Liver (tissue), 9 donors: ENCODE results near the gene METTL14. TPM values are rescaled to one million over a fixed set of nuclear protein-coding genes. Genes with fewer than 3 reads are reported as not detected.

Source experiments
- DNase-seq: peaks from one replicate; pipeline ENCODE4 v3.0.0-alpha.2; 2017; ENCODE audit warnings: low spot score
- H3K27ac ChIP-seq, 2 donors: one replicate each; pipeline ENCODE4 v1.7.0; 2013; ENCODE audit warnings: inconsistent platforms in 2 of 2, low read length in 2 of 2, control low read depth in 1 of 2, low read depth in 1 of 2, mild to moderate bottlenecking in 1 of 2
- H3K27me3 ChIP-seq, 4 donors: one replicate each; pipeline versions ENCODE4 v1.6.1 to v1.7.0; 2013; ENCODE audit warnings: low read length in 3 of 4, inconsistent platforms in 1 of 4, mild to moderate bottlenecking in 1 of 4, moderate library complexity in 1 of 4; ENCODE audit not compliant: control insufficient read depth in 4 of 4, insufficient read depth in 4 of 4
- H3K36me3 ChIP-seq, 4 donors: one replicate each; pipeline versions ENCODE4 v1.6.1 to v1.7.0; 2013; ENCODE audit warnings: low read length in 3 of 4, mild to moderate bottlenecking in 3 of 4, low read depth in 1 of 4, moderate library complexity in 1 of 4; ENCODE audit not compliant: control insufficient read depth in 4 of 4, insufficient read depth in 3 of 4
- H3K4me1 ChIP-seq, 4 donors: one replicate each; pipeline versions ENCODE4 v1.6.1 to v1.7.0; 2013; ENCODE audit warnings: low read length in 3 of 4, mild to moderate bottlenecking in 3 of 4, moderate library complexity in 1 of 4; ENCODE audit not compliant: control insufficient read depth in 4 of 4, insufficient read depth in 4 of 4
- H3K4me3 ChIP-seq, 3 donors: one replicate each; pipeline versions ENCODE4 v1.6.1 to v1.7.0; 2013; ENCODE audit warnings: low read length in 3 of 3, control low read depth in 1 of 3, low read depth in 1 of 3, mild to moderate bottlenecking in 1 of 3
- H3K9ac ChIP-seq, 2 donors: one replicate each; pipeline ENCODE4 v1.7.0; 2013; ENCODE audit warnings: low read length in 2 of 2, mild to moderate bottlenecking in 2 of 2, moderate library complexity in 2 of 2, control low read depth in 1 of 2, low read depth in 1 of 2
- H3K9me3 ChIP-seq, 4 donors: one replicate each; pipeline versions ENCODE4 v1.6.1 to v1.7.0; 2013; ENCODE audit warnings: low read length in 3 of 4; ENCODE audit not compliant: control insufficient read depth in 4 of 4
- ATF3 ChIP-seq: IDR thresholded peaks from 2 replicates; pipeline ENCODE4 v1.6.1; 2016; ENCODE audit warnings: antibody characterized with exemption
- CTCF ChIP-seq: fragments of 150-350 bp; IDR thresholded peaks from 2 replicates; pipeline ENCODE4 v1.5.1; 2017; ENCODE audit warnings: improper control_type of control experiment, low read depth, low read length; ENCODE audit not compliant: missing input control
- EGR1 ChIP-seq, 2 donors: IDR thresholded peaks; 2 replicates each; pipeline ENCODE4 v1.6.1; 2016 to 2018; ENCODE audit warnings: antibody characterized with exemption in 2 of 2, low read depth in 2 of 2
- FOXA1 ChIP-seq: IDR thresholded peaks from 2 replicates; pipeline ENCODE4 v1.6.1; 2016; ENCODE audit warnings: antibody characterized with exemption
- FOXA2 ChIP-seq: IDR thresholded peaks from 2 replicates; pipeline ENCODE4 v1.6.1; 2016; ENCODE audit warnings: antibody characterized with exemption
- HNF4G ChIP-seq: IDR thresholded peaks from 2 replicates; pipeline ENCODE4 v1.6.1; 2016; ENCODE audit warnings: antibody characterized with exemption
- JUND ChIP-seq, 2 donors: IDR thresholded peaks; 2 replicates each; pipeline ENCODE4 v1.6.1; 2016; ENCODE audit warnings: antibody characterized with exemption in 2 of 2
- MAX ChIP-seq: IDR thresholded peaks from 2 replicates; pipeline ENCODE4 v1.6.1; 2016; ENCODE audit warnings: antibody characterized with exemption
- NR2F2 ChIP-seq: IDR thresholded peaks from 2 replicates; pipeline ENCODE4 v1.6.1; 2016; ENCODE audit warnings: antibody characterized with exemption
- RAD21 ChIP-seq, 2 donors: IDR thresholded peaks; 2 replicates each; pipeline ENCODE4 v1.6.1; 2016; ENCODE audit warnings: antibody characterized with exemption in 2 of 2, mild to moderate bottlenecking in 2 of 2
- REST ChIP-seq: IDR thresholded peaks from 2 replicates; pipeline ENCODE4 v1.6.1; 2016; ENCODE audit warnings: antibody characterized with exemption, mild to moderate bottlenecking
- RXRA ChIP-seq, 2 donors: IDR thresholded peaks; 2 replicates each; pipeline ENCODE4 v1.6.1; 2017 to 2018; ENCODE audit warnings: antibody characterized with exemption in 2 of 2, mild to moderate bottlenecking in 1 of 2
- SP1 ChIP-seq: IDR thresholded peaks from 2 replicates; pipeline ENCODE4 v1.6.1; 2018; ENCODE audit warnings: antibody characterized with exemption, mild to moderate bottlenecking
- TAF1 ChIP-seq: conservative IDR thresholded peaks from 2 replicates; pipeline ENCODE4 v1.6.1; 2016; ENCODE audit warnings: antibody characterized with exemption, mild to moderate bottlenecking
- ZBTB33 ChIP-seq: IDR thresholded peaks from 2 replicates; pipeline ENCODE4 v1.6.1; 2016; ENCODE audit warnings: antibody characterized with exemption
- WGBS: extraction: QIAGEN DNeasy Blood & Tissue Kit; methylation state at CpG from one replicate; pipeline ENCODE4 v1.1.7; 2013; 5-methylcytosine and 5-hydroxymethylcytosine counted together
- polyA plus RNA-seq, 2 donors: library from polyadenylated mRNA; stranded (reverse) in 1 of 2; unstranded in 1 of 2; fragments of 200-250 nt in 1 of 2; fragments of >200 nt in 1 of 2; fragmentation: Nextera tagmentation in 1 of 2; extraction: Ambion mirVana in 1 of 2; gene quantifications; one replicate each; pipeline versions ENCODE4 v1.2.1 to v1.2.3, GENCODE V29; 2013 to 2015
- total RNA-seq, 2 donors: library from RNA; depleted of rRNA; stranded (reverse); fragments of >200 nt; gene quantifications; one replicate each; pipeline ENCODE4 v1.2.3, GENCODE V29; 2014
- donor health status: healthy.
- donor health status: healthy.
- donor health status: healthy.
- donor health status: healthy.
- donor health status: healthy.

Gene METTL14
- total and polyA plus RNA-seq, 4 donors, result 8.2 to 25.5 (median 16.7) TPM

GRCh38 chr4:118742050-118742449 is 56.9 kb downstream of the METTL14 start:
- DNase-seq, result no peak
- Histone ChIP-seq H3K4me1 (peaks cover 3 to 12% (median 8%) of the 10 kb centered on the region in 4 donors), H3K36me3 (peaks cover 11 to 56% (median 47%) of the 10 kb centered on the region in 4 donors), H3K27ac (peak overlapping the region in 1 of 2 donors; percentile 55), H3K27me3 (no peaks in the 10 kb centered on the region), H3K9ac (no peak overlapping the region), H3K9me3 (no peaks in the 10 kb centered on the region), H3K4me3 (no peak overlapping the region)
- no peak for TF ChIP-seq TAF1
- no peak for TF ChIP-seq HNF4G
- no peak for TF ChIP-seq RXRA (IDR thresholded peaks at IDR 0.05)
- TF ChIP-seq FOXA1, result no peak
- TF ChIP-seq NR2F2, result no peak
- TF ChIP-seq RAD21 (IDR thresholded peaks at IDR 0.05), result no peak
- TF ChIP-seq ZBTB33, result no peak
- TF ChIP-seq CTCF, result no peak
- TF ChIP-seq MAX, result no peak
- no peak for TF ChIP-seq SP1

GRCh38 chr4:118743867-118744266 is 58.7 kb downstream of the METTL14 start:
- H3K36me3 ChIP-seq, result peaks cover 11 to 50% (median 38%) of the 10 kb centered on the region in 4 donors
- no peaks in the 10 kb centered on the region for H3K27me3 ChIP-seq
- WGBS, result 87% methylated on average over 4 of the region's 4 CpGs
- peaks cover 1 to 12% (median 8%) of the 10 kb centered on the region in 4 donors for H3K4me1 ChIP-seq
- no peak overlapping the region for H3K27ac ChIP-seq
- no peak for DNase-seq
- no peak overlapping the region for H3K9ac ChIP-seq
- no peak for TF ChIP-seq HNF4G
- TF ChIP-seq REST, result no peak
- no peak for TF ChIP-seq EGR1 (IDR thresholded peaks at IDR 0.05; ENCODE audit: low read depth in 2 of 2)
- no peak for TF ChIP-seq NR2F2
- no peak for TF ChIP-seq JUND (IDR thresholded peaks at IDR 0.05)
- TF ChIP-seq ATF3, result no peak
- TF ChIP-seq FOXA2, result no peak
- TF ChIP-seq CTCF, result no peak
- no peak for TF ChIP-seq SP1
- TF ChIP-seq RXRA (IDR thresholded peaks at IDR 0.05), result no peak
- no peak overlapping the region for H3K4me3 ChIP-seq
- no peaks in the 10 kb centered on the region for H3K9me3 ChIP-seq
